CD4-positive, alpha-beta T cell treated with Interleukin-1 beta for 1 hour (primary cell): Measurements from ENCODE around the gene E2F6.

Experiments
- DNase-seq, 2 donors: peaks; one replicate each; pipeline ENCODE4 v3.0.0-alpha.2; 2020 to 2022

Gene E2F6

GRCh38 chr2:11456251-11456650 lies 9.7 kb downstream of the E2F6 start:
- no peak for DNase-seq

GRCh38 chr2:11454824-11455223 lies 11.1 kb downstream of the E2F6 start:
- no peak for DNase-seq

- DNase-seq = no peak
Observed at GRCh38 chr2:11450791-11451190, 15.2 kb downstream of the E2F6 start.

- peak; percentile 47 to 62 for DNase-seq
Observed at GRCh38 chr2:11446733-11447248, 19.2 kb downstream of the E2F6 start.

- DNase-seq = no peak
Observed at GRCh38 chr2:11444737-11445136, 21.2 kb downstream of the E2F6 start.

GRCh38 chr2:11438555-11439080 lies 27.3 kb downstream of the E2F6 start:
- DNase-seq = no peak

GRCh38 chr2:11437602-11438001 lies 28.4 kb downstream of the E2F6 start:
- DNase-seq = no peak

GRCh38 chr2:11435036-11435435 lies 30.9 kb downstream of the E2F6 start:
- no peak for DNase-seq

- no peak for DNase-seq
Observed at GRCh38 chr2:11434443-11434842, 31.5 kb downstream of the E2F6 start.

GRCh38 chr2:11433822-11434221 lies 32.1 kb downstream of the E2F6 start:
- no peak for DNase-seq

GRCh38 chr2:11430729-11431128 lies 35.2 kb downstream of the E2F6 start:
- DNase-seq = no peak

GRCh38 chr2:11427224-11427623 lies 38.7 kb downstream of the E2F6 start:
- DNase-seq = no peak

GRCh38 chr2:11422901-11423435 lies 43.0 kb downstream of the E2F6 start:
- DNase-seq = no peak

- no peak for DNase-seq
Observed at GRCh38 chr2:11422491-11422865, 43.5 kb downstream of the E2F6 start.

- DNase-seq = no peak
Observed at GRCh38 chr2:11421863-11422490, 44.0 kb downstream of the E2F6 start.

GRCh38 chr2:11420671-11421070 lies 45.3 kb downstream of the E2F6 start:
- no peak for DNase-seq

GRCh38 chr2:11420190-11420589 lies 45.8 kb downstream of the E2F6 start:
- no peak for DNase-seq

GRCh38 chr2:11419781-11420180 lies 46.2 kb downstream of the E2F6 start:
- no peak for DNase-seq

- DNase-seq = no peak
Observed at GRCh38 chr2:11417946-11418585, 47.9 kb downstream of the E2F6 start.

GRCh38 chr2:11416931-11417330 lies 49.0 kb downstream of the E2F6 start:
- no peak for DNase-seq

- DNase-seq = no peak
Observed at GRCh38 chr2:11416186-11416585, 49.8 kb downstream of the E2F6 start.

- DNase-seq = no peak
Observed at GRCh38 chr2:11414372-11415124, 51.4 kb downstream of the E2F6 start.

GRCh38 chr2:11412449-11412810 lies 53.5 kb downstream of the E2F6 start:
- DNase-seq = no peak
